Measurements from ENCODE around the gene TMEM91. TPM values are rescaled to one million over a fixed set of nuclear protein-coding genes. Genes with fewer than 3 reads are reported as not detected.
A peak's percentile ranks its signal among the peaks of the same experiment; 100 is the strongest.

TMEM91 gene
- total RNA-seq, 4 donors from 2014 or later, result 9.7 to 17.2 (median 14.1) TPM

- H3K4me3 ChIP-seq, result no peak overlapping the region
- no peak for DNase-seq (ENCODE audit: extremely low spot score)
- peaks cover 47 to 84% (median 80%) of the 10 kb centered on the region in 4 donors for H3K36me3 ChIP-seq
- 93% methylated on average over 12 of the region's 12 CpGs for whole genome bisulfite sequencing
- TF ChIP-seq, protein P1, sequence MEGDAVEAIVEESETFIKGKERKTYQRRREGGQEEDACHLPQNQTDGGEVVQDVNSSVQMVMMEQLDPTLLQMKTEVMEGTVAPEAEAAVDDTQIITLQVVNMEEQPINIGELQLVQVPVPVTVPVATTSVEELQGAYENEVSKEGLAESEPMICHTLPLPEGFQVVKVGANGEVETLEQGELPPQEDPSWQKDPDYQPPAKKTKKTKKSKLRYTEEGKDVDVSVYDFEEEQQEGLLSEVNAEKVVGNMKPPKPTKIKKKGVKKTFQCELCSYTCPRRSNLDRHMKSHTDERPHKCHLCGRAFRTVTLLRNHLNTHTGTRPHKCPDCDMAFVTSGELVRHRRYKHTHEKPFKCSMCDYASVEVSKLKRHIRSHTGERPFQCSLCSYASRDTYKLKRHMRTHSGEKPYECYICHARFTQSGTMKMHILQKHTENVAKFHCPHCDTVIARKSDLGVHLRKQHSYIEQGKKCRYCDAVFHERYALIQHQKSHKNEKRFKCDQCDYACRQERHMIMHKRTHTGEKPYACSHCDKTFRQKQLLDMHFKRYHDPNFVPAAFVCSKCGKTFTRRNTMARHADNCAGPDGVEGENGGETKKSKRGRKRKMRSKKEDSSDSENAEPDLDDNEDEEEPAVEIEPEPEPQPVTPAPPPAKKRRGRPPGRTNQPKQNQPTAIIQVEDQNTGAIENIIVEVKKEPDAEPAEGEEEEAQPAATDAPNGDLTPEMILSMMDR (IDR thresholded peaks at IDR 0.05), result no peak
- TF ChIP-seq EP300 (IDR thresholded peaks at IDR 0.05), result no peak
- no peak for TF ChIP-seq POLR2AphosphoS5 (IDR thresholded peaks at IDR 0.05)
- TF ChIP-seq POLR2A (IDR thresholded peaks at IDR 0.05; ENCODE audit: low read depth), result no peak
- H3K27ac ChIP-seq (replicated peaks in 1 of 4), result no peak overlapping the region
- intact Hi-C loops (cut with DNase I), result no loop called here
- no peaks in the 10 kb centered on the region for H3K27me3 ChIP-seq
- H3K4me1 ChIP-seq, result peaks cover 32 to 44% (median 33%) of the 10 kb centered on the region in 4 donors
- H3K9me3 ChIP-seq, result no peaks in the 10 kb centered on the region
These were observed 46.6 kb downstream of the TMEM91 start for GRCh38 chr19:41422955-41423354.

DNA sequence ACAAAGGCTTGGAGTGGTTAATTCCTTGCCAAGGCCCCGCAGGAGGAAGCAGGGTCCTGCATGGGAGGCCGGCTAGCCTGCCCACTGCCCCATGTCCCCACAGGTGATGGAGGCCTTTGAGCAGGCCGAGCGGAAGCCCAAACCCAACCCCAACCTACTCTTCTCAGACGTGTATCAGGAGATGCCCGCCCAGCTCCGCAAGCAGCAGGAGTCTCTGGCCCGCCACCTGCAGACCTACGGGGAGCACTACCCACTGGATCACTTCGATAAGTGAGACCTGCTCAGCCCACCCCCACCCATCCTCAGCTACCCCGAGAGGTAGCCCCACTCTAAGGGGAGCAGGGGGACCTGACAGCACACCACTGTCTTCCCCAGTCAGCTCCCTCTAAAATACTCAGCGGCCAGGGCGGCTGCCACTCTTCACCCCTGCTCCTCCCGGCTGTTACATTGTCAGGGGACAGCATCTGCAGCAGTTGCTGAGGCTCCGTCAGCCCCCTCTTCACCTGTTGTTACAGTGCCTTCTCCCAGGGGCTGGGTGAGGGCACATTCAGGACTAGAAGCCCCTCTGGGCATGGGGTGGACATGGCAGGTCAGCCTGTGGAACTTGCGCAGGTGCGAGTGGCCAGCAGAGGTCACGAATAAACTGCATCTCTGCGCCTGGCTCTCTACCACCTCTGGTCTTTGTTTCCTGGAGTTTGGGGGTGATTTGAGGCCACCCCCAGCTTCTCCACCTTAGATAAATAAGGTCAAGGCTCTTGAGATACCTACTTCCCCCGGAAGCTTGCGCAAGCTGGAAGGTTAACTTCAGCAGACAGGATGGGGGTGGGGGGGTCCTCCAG, 48.2 kb downstream of the TMEM91 start:
- TF ChIP-seq POLR2A (IDR thresholded peaks at IDR 0.05; ENCODE audit: low read depth) (no peak), EP300 (IDR thresholded peaks at IDR 0.05) (no peak), POLR2AphosphoS5 (IDR thresholded peaks at IDR 0.05) (no peak)
- TF ChIP-seq, protein P1 (IDR thresholded peaks at IDR 0.05), result no peak
- Histone ChIP-seq H3K36me3 (peaks cover 34 to 72% (median 64%) of the 10 kb centered on the region in 4 donors), H3K9me3 (no peaks in the 10 kb centered on the region), H3K27ac (replicated peaks in 1 of 4) (no peak overlapping the region), H3K4me3 (no peak overlapping the region), H3K27me3 (no peaks in the 10 kb centered on the region), H3K4me1 (peaks cover 42 to 56% (median 45%) of the 10 kb centered on the region in 4 donors)
- intact Hi-C loops (cut with DNase I), result loop anchor here (5.0 kb wide), 1 partner anchor 72 kb away; the partner anchor contains the start of gene TGFB1
- no peak for DNase-seq (ENCODE audit: extremely low spot score)
- WGBS, result 86% methylated on average over 17 of the region's 21 CpGs

DNA sequence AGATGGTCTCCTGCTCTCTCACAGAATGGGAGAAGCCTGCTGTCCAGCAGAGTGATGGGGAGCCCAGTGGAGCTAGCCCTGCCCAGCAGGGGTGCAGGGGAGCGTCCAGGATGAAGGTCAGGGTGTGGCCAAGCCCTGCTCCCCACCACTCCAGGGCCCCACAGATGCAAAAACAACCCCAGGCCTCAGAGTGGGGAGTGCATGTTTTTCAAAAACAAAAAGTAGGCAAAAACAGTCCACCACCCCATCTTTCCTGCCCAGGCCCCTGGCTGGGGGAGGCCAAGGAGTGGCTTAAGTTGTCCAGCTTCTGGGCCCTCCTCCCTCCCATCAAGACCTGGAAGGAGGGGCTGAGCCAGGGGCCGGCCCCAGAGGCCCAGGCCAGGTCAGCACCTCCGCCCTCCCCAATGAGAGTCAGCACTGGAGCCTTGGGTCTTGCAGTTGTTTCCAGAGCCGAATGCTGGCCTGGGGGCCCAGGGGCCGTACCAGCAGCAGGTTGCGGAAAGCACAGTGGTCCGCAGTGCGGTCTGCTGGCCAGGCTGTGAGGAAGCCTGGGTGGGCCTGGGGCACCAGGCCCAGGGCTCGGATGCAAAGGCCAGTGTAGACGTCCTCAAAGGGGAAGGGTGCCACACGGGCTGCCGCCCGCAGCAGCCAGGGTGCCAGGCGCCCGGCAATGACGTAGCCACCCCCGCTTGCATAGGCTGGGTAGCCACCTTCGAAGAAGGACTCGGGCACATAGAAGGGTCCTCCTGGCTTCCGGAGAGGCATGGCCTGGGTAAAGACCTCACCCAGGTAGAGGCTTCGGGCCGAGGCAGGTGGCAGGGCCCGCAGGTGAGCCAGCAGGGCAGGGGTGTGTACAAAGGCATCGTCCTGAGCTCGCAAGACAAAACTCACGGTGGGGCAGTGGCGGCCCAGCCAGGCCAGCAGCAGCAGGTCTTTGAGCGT, 49.1 kb downstream of the TMEM91 start:
- peak overlapping the region in 1 of 4 donors; percentile 82 for H3K27ac ChIP-seq (replicated peaks in 1 of 4)
- WGBS, result 92% methylated on average over 8 of the region's 28 CpGs
- no peaks in the 10 kb centered on the region for H3K27me3 ChIP-seq
- peaks cover 42 to 56% (median 45%) of the 10 kb centered on the region in 4 donors for H3K4me1 ChIP-seq
- intact Hi-C loops (cut with DNase I), result loop anchor here (5.0 kb wide), 1 partner anchor 73 kb away; the partner anchor contains the start of gene TGFB1
- no peak for DNase-seq (ENCODE audit: extremely low spot score)
- peaks cover 25 to 66% (median 58%) of the 10 kb centered on the region in 4 donors for H3K36me3 ChIP-seq
- H3K9me3 ChIP-seq, result no peaks in the 10 kb centered on the region
- TF ChIP-seq, protein P1 (IDR thresholded peaks at IDR 0.05), result no peak
- TF ChIP-seq EP300 (IDR thresholded peaks at IDR 0.05), result no peak
- no peak for TF ChIP-seq POLR2AphosphoS5 (IDR thresholded peaks at IDR 0.05)
- no peak for TF ChIP-seq POLR2A (IDR thresholded peaks at IDR 0.05; ENCODE audit: low read depth)
- H3K4me3 ChIP-seq, result no peak overlapping the region

GRCh38 chr19:41426116-41426841, 49.9 kb downstream of the TMEM91 start:
- Histone ChIP-seq H3K4me3 (peak overlapping the region; percentile 56 to 71 (median 62)), H3K4me1 (peaks cover 45 to 56% (median 48%) of the 10 kb centered on the region in 4 donors), H3K27me3 (no peaks in the 10 kb centered on the region), H3K9me3 (no peaks in the 10 kb centered on the region), H3K27ac (replicated peaks in 1 of 4) (peak overlapping the region; percentile 82 to 86 (median 86)), H3K36me3 (peaks cover 30 to 66% (median 55%) of the 10 kb centered on the region in 4 donors)
- intact Hi-C loops (cut with DNase I), result loop anchor here (5.0 kb wide), 1 partner anchor 74 kb away; the partner anchor contains the start of gene TGFB1
- DNase-seq (ENCODE audit: extremely low spot score), result no peak
- 69% methylated on average over 7 of the region's 36 CpGs for WGBS
- TF ChIP-seq EP300 (IDR thresholded peaks at IDR 0.05) (no peak), POLR2AphosphoS5 (IDR thresholded peaks at IDR 0.05) (no peak), POLR2A (IDR thresholded peaks at IDR 0.05; ENCODE audit: low read depth) (no peak)
- TF ChIP-seq, protein P1 (IDR thresholded peaks at IDR 0.05), result no peak

All from esophagus muscularis mucosa (tissue), 4 donors.